ENCODE data around the gene DLL1.

Gene DLL1

GRCh38 chr6:170248861-170249600 lies 41.8 kb downstream of the DLL1 start:
- DNase-seq, result no peak

- no peak for DNase-seq
Measured at GRCh38 chr6:170248111-170248805, 42.6 kb downstream of the DLL1 start.

GRCh38 chr6:170247178-170247701 lies 43.6 kb downstream of the DLL1 start:
- DNase-seq, result no peak

GRCh38 chr6:170245475-170245992 lies 45.3 kb downstream of the DLL1 start:
- no peak for DNase-seq

GRCh38 chr6:170244721-170245474 lies 46.0 kb downstream of the DLL1 start:
- DNase-seq, result no peak

- no peak for DNase-seq
Measured at GRCh38 chr6:170243791-170244291, 47.0 kb downstream of the DLL1 start.

GRCh38 chr6:170243386-170243785 lies 47.5 kb downstream of the DLL1 start:
- DNase-seq, result no peak

- no peak for DNase-seq
Measured at GRCh38 chr6:170238741-170239565, 51.9 kb downstream of the DLL1 start.

GRCh38 chr6:170237999-170238740 lies 52.7 kb downstream of the DLL1 start:
- DNase-seq, result no peak

GRCh38 chr6:170236131-170236836 lies 54.6 kb downstream of the DLL1 start:
- DNase-seq, result no peak

GRCh38 chr6:170235391-170236125 lies 55.3 kb downstream of the DLL1 start:
- no peak for DNase-seq

- no peak for DNase-seq
Measured at GRCh38 chr6:170234419-170234818, 56.5 kb downstream of the DLL1 start.

GRCh38 chr6:170233286-170234205 lies 57.3 kb downstream of the DLL1 start:
- no peak for DNase-seq

All from GDM1 (cell line).